Embryonic facial prominence (tissue), 1 donor: Measurements from ENCODE around the gene IQGAP3.

ENCODE experiments used
- DNase-seq: peaks from one replicate; pipeline ENCODE4 v3.0.0-alpha.2; 2016; ENCODE audit errors: extremely low spot score

The IQGAP3 gene

GRCh38 chr1:156543066-156543465 is 29.3 kb downstream of the IQGAP3 start:
- no peak for DNase-seq

- DNase-seq, result no peak
Measured at GRCh38 chr1:156540955-156541354, 31.4 kb downstream of the IQGAP3 start.

GRCh38 chr1:156539818-156540355 is 32.5 kb downstream of the IQGAP3 start:
- no peak for DNase-seq

- DNase-seq, result no peak
Measured at GRCh38 chr1:156538711-156539440, 33.5 kb downstream of the IQGAP3 start.

- DNase-seq, result no peak
Measured at GRCh38 chr1:156537027-156537426, 35.3 kb downstream of the IQGAP3 start.

GRCh38 chr1:156534424-156535060 is 37.8 kb downstream of the IQGAP3 start:
- no peak for DNase-seq

GRCh38 chr1:156533568-156534220 is 38.7 kb downstream of the IQGAP3 start:
- no peak for DNase-seq

- no peak for DNase-seq
Measured at GRCh38 chr1:156532374-156532773, 40.0 kb downstream of the IQGAP3 start.

- DNase-seq, result no peak
Measured at GRCh38 chr1:156530006-156530405, 42.4 kb downstream of the IQGAP3 start.

GRCh38 chr1:156528875-156529425 is 43.4 kb downstream of the IQGAP3 start:
- DNase-seq, result no peak

- no peak for DNase-seq
Measured at GRCh38 chr1:156528231-156528630, 44.1 kb downstream of the IQGAP3 start.

GRCh38 chr1:156527584-156527983 is 44.8 kb downstream of the IQGAP3 start:
- no peak for DNase-seq

GRCh38 chr1:156525856-156526489 is 46.4 kb downstream of the IQGAP3 start:
- no peak for DNase-seq

- no peak for DNase-seq
Measured at GRCh38 chr1:156525071-156525501, 47.3 kb downstream of the IQGAP3 start.

GRCh38 chr1:156524481-156524869 is 47.9 kb downstream of the IQGAP3 start:
- DNase-seq, result no peak

- no peak for DNase-seq
Measured at GRCh38 chr1:156523801-156524480, 48.4 kb downstream of the IQGAP3 start.

GRCh38 chr1:156522443-156522970 is 49.9 kb downstream of the IQGAP3 start:
- no peak for DNase-seq

- DNase-seq, result no peak
Measured at GRCh38 chr1:156517748-156518147, 54.6 kb downstream of the IQGAP3 start.

GRCh38 chr1:156516821-156517220 is 55.5 kb downstream of the IQGAP3 start:
- no peak for DNase-seq

GRCh38 chr1:156515956-156516355 is 56.4 kb downstream of the IQGAP3 start:
- DNase-seq, result no peak

- DNase-seq, result no peak
Measured at GRCh38 chr1:156513185-156513584, 59.2 kb downstream of the IQGAP3 start.
